Liver (tissue), 9 donors: Measurements from ENCODE around the gene DDO. TPM values are rescaled to one million over a fixed set of nuclear protein-coding genes. Genes with fewer than 3 reads are reported as not detected.

Experiments
- DNase-seq: peaks from one replicate; pipeline ENCODE4 v3.0.0-alpha.2; 2017; ENCODE audit warnings: low spot score
- H3K27ac ChIP-seq, 2 donors: one replicate each; pipeline ENCODE4 v1.7.0; 2013; ENCODE audit warnings: inconsistent platforms in 2 of 2, low read length in 2 of 2, control low read depth in 1 of 2, low read depth in 1 of 2, mild to moderate bottlenecking in 1 of 2
- H3K27me3 ChIP-seq, 4 donors: one replicate each; pipeline versions ENCODE4 v1.6.1 to v1.7.0; 2013; ENCODE audit warnings: low read length in 3 of 4, inconsistent platforms in 1 of 4, mild to moderate bottlenecking in 1 of 4, moderate library complexity in 1 of 4; ENCODE audit not compliant: control insufficient read depth in 4 of 4, insufficient read depth in 4 of 4
- H3K36me3 ChIP-seq, 4 donors: one replicate each; pipeline versions ENCODE4 v1.6.1 to v1.7.0; 2013; ENCODE audit warnings: low read length in 3 of 4, mild to moderate bottlenecking in 3 of 4, low read depth in 1 of 4, moderate library complexity in 1 of 4; ENCODE audit not compliant: control insufficient read depth in 4 of 4, insufficient read depth in 3 of 4
- H3K4me1 ChIP-seq, 4 donors: one replicate each; pipeline versions ENCODE4 v1.6.1 to v1.7.0; 2013; ENCODE audit warnings: low read length in 3 of 4, mild to moderate bottlenecking in 3 of 4, moderate library complexity in 1 of 4; ENCODE audit not compliant: control insufficient read depth in 4 of 4, insufficient read depth in 4 of 4
- H3K4me3 ChIP-seq, 3 donors: one replicate each; pipeline versions ENCODE4 v1.6.1 to v1.7.0; 2013; ENCODE audit warnings: low read length in 3 of 3, control low read depth in 1 of 3, low read depth in 1 of 3, mild to moderate bottlenecking in 1 of 3
- H3K9ac ChIP-seq, 2 donors: one replicate each; pipeline ENCODE4 v1.7.0; 2013; ENCODE audit warnings: low read length in 2 of 2, mild to moderate bottlenecking in 2 of 2, moderate library complexity in 2 of 2, control low read depth in 1 of 2, low read depth in 1 of 2
- H3K9me3 ChIP-seq, 4 donors: one replicate each; pipeline versions ENCODE4 v1.6.1 to v1.7.0; 2013; ENCODE audit warnings: low read length in 3 of 4; ENCODE audit not compliant: control insufficient read depth in 4 of 4
- FOXA1 ChIP-seq: IDR thresholded peaks from 2 replicates; pipeline ENCODE4 v1.6.1; 2016; ENCODE audit warnings: antibody characterized with exemption
- FOXA2 ChIP-seq: IDR thresholded peaks from 2 replicates; pipeline ENCODE4 v1.6.1; 2016; ENCODE audit warnings: antibody characterized with exemption
- GABPA ChIP-seq, 2 donors: IDR thresholded peaks in 1 of 2; conservative IDR thresholded peaks in 1 of 2; 2 replicates each; pipeline ENCODE4 v1.6.1; 2016; ENCODE audit warnings: antibody characterized with exemption in 2 of 2, mild to moderate bottlenecking in 1 of 2, moderate library complexity in 1 of 2
- HNF4A ChIP-seq, 2 donors: conservative IDR thresholded peaks; 2 replicates each; pipeline ENCODE4 v1.6.1; 2016; ENCODE audit warnings: antibody characterized with exemption in 2 of 2, mild to moderate bottlenecking in 2 of 2
- HNF4G ChIP-seq: IDR thresholded peaks from 2 replicates; pipeline ENCODE4 v1.6.1; 2016; ENCODE audit warnings: antibody characterized with exemption
- JUND ChIP-seq, 2 donors: IDR thresholded peaks; 2 replicates each; pipeline ENCODE4 v1.6.1; 2016; ENCODE audit warnings: antibody characterized with exemption in 2 of 2
- RAD21 ChIP-seq, 2 donors: IDR thresholded peaks; 2 replicates each; pipeline ENCODE4 v1.6.1; 2016; ENCODE audit warnings: antibody characterized with exemption in 2 of 2, mild to moderate bottlenecking in 2 of 2
- RXRA ChIP-seq, 2 donors: IDR thresholded peaks; 2 replicates each; pipeline ENCODE4 v1.6.1; 2017 to 2018; ENCODE audit warnings: antibody characterized with exemption in 2 of 2, mild to moderate bottlenecking in 1 of 2
- SP1 ChIP-seq: IDR thresholded peaks from 2 replicates; pipeline ENCODE4 v1.6.1; 2018; ENCODE audit warnings: antibody characterized with exemption, mild to moderate bottlenecking
- TAF1 ChIP-seq: conservative IDR thresholded peaks from 2 replicates; pipeline ENCODE4 v1.6.1; 2016; ENCODE audit warnings: antibody characterized with exemption, mild to moderate bottlenecking
- WGBS: extraction: QIAGEN DNeasy Blood & Tissue Kit; methylation state at CpG from one replicate; pipeline ENCODE4 v1.1.7; 2013; 5-methylcytosine and 5-hydroxymethylcytosine counted together
- polyA plus RNA-seq, 2 donors: library from polyadenylated mRNA; stranded (reverse) in 1 of 2; unstranded in 1 of 2; fragments of 200-250 nt in 1 of 2; fragments of >200 nt in 1 of 2; fragmentation: Nextera tagmentation in 1 of 2; extraction: Ambion mirVana in 1 of 2; gene quantifications; one replicate each; pipeline versions ENCODE4 v1.2.1 to v1.2.3, GENCODE V29; 2013 to 2015
- total RNA-seq, 2 donors: library from RNA; depleted of rRNA; stranded (reverse); fragments of >200 nt; gene quantifications; one replicate each; pipeline ENCODE4 v1.2.3, GENCODE V29; 2014
- TF ChIP-seq, protein P1 (sequence below): fragments of 150-350 bp; IDR thresholded peaks from 2 replicates; pipeline ENCODE4 v1.5.1; 2017; ENCODE audit warnings: improper control_type of control experiment, low read depth, low read length; ENCODE audit not compliant: missing input control
- donor health status: healthy.
- donor health status: healthy.
- donor health status: healthy.
- donor health status: healthy.
- donor health status: healthy.

The DDO gene
- total and polyA plus RNA-seq, 4 donors = 4.9 to 11.1 (median 7.0) TPM

DNA sequence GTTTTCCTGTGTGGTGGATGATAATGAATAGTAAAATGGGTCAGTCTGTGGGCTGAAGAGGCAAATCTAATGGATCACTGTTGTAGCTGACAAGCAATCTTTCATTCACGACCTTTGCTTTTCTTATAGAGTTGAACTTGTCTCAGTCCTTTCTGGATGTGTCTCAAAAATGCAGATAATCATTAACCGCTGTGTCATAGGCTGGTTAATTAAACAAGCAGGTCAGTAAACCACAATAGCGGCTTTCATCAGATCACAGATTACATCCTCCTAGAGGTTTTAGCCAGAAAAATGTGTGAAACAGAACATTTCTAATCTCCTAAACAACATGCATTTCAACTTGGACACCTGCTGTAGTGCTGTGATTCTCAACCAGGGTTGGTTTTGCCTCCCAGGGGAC, 54.7 kb downstream of the DDO start:
- Histone ChIP-seq H3K4me1 (peaks cover 0 to 19% (median 8%) of the 10 kb centered on the region in 4 donors), H3K27me3 (no peaks in the 10 kb centered on the region), H3K36me3 (no peaks in the 10 kb centered on the region), H3K4me3 (no peak overlapping the region), H3K9ac (no peak overlapping the region), H3K9me3 (no peaks in the 10 kb centered on the region), H3K27ac (no peak overlapping the region)
- no peak for DNase-seq
- 28% methylated on average over 3 of the region's 3 CpGs for WGBS
- TF ChIP-seq RXRA (IDR thresholded peaks at IDR 0.05) (peak; percentile 28 to 56), SP1 (peak; percentile 22), HNF4A (conservative IDR thresholded peaks at IDR 0.05) (peak; percentile 40 to 51), GABPA (IDR thresholded peaks at IDR 0.05 in 1 of 2, conservative IDR thresholded peaks at IDR 0.05 in 1 of 2) (no peak), FOXA2 (peak; percentile 18)

DNA sequence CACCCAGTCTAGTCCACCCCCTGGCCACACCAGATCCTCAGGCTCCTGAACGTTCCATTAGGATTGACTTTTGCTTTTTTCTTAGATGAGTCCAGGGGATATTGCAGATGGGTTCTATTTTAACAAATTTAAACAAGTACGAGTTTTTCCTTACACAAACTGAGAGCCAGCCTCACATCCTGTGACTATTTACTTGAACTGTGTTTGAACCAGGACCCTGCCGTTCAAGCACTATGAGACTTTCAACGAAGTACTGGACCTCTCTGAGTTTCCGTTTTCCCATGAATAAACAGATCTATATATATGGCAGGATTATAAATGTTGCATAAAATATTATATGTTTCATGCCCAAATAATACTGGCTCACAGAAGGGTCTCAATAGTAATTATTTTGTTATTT, 55.8 kb downstream of the DDO start:
- 77% methylated on average over 5 of the region's 5 CpGs for WGBS
- Histone ChIP-seq H3K27ac (no peak overlapping the region), H3K36me3 (no peaks in the 10 kb centered on the region), H3K4me1 (peaks cover 0 to 19% (median 8%) of the 10 kb centered on the region in 4 donors), H3K27me3 (no peaks in the 10 kb centered on the region), H3K4me3 (no peak overlapping the region), H3K9me3 (no peaks in the 10 kb centered on the region), H3K9ac (no peak overlapping the region)
- TF ChIP-seq FOXA1 (no peak), RAD21 (IDR thresholded peaks at IDR 0.05) (no peak), RXRA (IDR thresholded peaks at IDR 0.05) (peak in 1 of 2 donors; percentile 20), SP1 (no peak), HNF4A (conservative IDR thresholded peaks at IDR 0.05) (no peak), TAF1 (no peak)
- no peak for DNase-seq

DNA sequence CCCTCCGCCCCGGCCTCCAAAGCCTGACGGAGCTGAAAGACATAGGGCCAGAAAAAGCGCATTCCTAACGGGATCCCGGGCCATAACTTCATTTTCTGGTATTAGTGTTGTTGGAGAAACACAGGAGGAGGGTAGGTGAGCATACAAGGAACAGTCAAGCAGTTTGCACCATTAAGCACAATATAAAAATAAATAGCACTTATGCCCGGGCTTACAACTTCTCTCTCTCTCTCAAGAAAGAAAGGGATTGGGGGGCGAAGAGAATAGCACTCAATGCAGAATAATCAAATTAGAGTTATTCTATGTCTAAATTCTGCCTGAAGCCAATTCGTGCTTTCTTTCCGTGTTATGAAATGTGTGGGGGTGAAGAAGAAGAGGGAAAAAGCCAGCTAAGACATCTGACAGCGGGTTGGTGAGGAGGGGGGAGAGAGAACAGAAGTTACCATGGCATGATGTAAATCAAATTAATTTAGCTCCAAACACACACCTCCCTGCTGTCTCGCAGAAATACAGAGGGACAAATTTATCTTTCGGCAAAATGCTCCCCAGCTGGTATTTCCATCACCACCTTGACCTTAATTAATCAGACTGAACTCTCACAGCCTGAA, 56.7 kb downstream of the DDO start:
- H3K4me1 ChIP-seq = peaks cover 0 to 19% (median 8%) of the 10 kb centered on the region in 4 donors
- H3K27ac ChIP-seq = no peak overlapping the region
- H3K9me3 ChIP-seq = no peaks in the 10 kb centered on the region
- WGBS = 60% methylated on average over 13 of the region's 13 CpGs
- TF ChIP-seq FOXA1 = no peak
- peak overlapping the region in 2 of 3 donors; percentile 47 to 71 for H3K4me3 ChIP-seq
- H3K9ac ChIP-seq = no peak overlapping the region
- no peaks in the 10 kb centered on the region for H3K27me3 ChIP-seq
- no peaks in the 10 kb centered on the region for H3K36me3 ChIP-seq
- no peak for DNase-seq

DNA sequence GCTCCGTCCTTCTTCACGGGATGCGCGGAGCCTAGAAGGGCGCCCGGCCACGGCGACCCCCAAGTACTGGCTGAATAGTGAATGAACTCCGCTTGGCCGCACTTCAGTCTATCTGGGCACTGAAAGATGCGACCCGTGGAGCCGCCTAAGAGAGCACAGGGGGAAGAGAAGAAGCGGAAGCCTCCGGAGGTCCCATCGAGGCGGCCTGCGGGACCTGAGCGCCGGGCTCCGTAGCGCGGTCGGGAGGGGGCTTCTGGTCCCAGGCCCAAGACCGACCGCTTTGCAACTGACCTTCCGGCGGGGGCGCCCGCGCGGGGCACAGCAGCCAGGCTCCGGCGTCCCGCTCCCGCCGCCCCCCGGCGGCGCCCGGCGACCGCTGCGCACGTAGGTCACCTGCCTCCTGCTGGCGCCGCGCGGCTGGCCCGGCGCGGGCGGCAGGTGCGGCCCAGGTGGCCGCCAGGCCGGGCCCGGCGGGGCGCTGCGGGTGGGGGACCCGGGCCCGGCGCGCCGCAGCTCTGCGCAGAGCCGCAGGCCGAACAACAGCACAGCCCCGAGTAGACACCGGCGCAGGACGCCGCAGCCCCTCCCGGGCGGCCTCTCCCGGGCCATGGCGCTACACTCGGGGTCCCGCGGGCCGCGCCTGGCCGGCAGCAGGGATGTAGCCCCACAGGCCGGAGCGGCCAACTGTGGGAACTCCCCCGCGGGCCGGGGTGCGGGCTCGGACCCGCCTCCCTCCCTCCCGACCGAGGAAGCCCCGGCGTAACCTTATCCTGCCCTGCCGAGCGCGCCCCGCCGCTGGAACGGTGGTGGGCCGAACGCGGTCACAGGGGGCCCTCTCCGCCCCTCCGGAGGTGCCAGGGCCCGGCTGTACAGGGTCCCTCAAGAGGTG, 57.5 kb downstream of the DDO start, which contains the start of gene METTL24:
Gene METTL24, minus strand, starts transcription at position 686 of the 889 bp plus-strand sequence. Its CDS starts 77 bp downstream, at position 609.
- Histone ChIP-seq H3K9me3 (no peaks in the 10 kb centered on the region), H3K4me1 (peaks cover 0 to 19% (median 8%) of the 10 kb centered on the region in 4 donors), H3K27ac (peak within 1 kb of the TSS in 1 of 2 donors; percentile 34), H3K27me3 (no peaks in the 10 kb centered on the region), H3K36me3 (no peaks in the 10 kb centered on the region), H3K9ac (no peak within 1 kb of the TSS), H3K4me3 (peak within 1 kb of the TSS; percentile 29 to 71 (median 47))
- TF ChIP-seq, protein P1, sequence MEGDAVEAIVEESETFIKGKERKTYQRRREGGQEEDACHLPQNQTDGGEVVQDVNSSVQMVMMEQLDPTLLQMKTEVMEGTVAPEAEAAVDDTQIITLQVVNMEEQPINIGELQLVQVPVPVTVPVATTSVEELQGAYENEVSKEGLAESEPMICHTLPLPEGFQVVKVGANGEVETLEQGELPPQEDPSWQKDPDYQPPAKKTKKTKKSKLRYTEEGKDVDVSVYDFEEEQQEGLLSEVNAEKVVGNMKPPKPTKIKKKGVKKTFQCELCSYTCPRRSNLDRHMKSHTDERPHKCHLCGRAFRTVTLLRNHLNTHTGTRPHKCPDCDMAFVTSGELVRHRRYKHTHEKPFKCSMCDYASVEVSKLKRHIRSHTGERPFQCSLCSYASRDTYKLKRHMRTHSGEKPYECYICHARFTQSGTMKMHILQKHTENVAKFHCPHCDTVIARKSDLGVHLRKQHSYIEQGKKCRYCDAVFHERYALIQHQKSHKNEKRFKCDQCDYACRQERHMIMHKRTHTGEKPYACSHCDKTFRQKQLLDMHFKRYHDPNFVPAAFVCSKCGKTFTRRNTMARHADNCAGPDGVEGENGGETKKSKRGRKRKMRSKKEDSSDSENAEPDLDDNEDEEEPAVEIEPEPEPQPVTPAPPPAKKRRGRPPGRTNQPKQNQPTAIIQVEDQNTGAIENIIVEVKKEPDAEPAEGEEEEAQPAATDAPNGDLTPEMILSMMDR = peak; percentile 14
- TF ChIP-seq RAD21 (IDR thresholded peaks at IDR 0.05) (no peak), HNF4G (no peak), JUND (IDR thresholded peaks at IDR 0.05) (no peak)
- peak; percentile 47 for DNase-seq
- WGBS = 4% methylated on average over 107 of the region's 107 CpGs
